Measurements from ENCODE around the gene NPL. TPM values are rescaled to one million over a fixed set of nuclear protein-coding genes. Genes with fewer than 3 reads are reported as not detected.

Gene NPL
- polyA plus RNA-seq, 1 donor from 2014 or later, result 1.2 TPM

- Histone ChIP-seq H3K4me3 (ENCODE audit: low read length) (no peak overlapping the region), H3K9ac (ENCODE audit: low read length) (no peak overlapping the region), H2AFZ (ENCODE audit: low read depth, low read length) (no peak overlapping the region), H3K36me3 (ENCODE audit: insufficient read depth, low read length) (no peaks in the 10 kb centered on the region), H3K9me2 (ENCODE audit: insufficient read depth, low read length) (no peaks in the 10 kb centered on the region), H3K4me2 (ENCODE audit: low read length) (no peak overlapping the region), H3K9me3 (ENCODE audit: low read length) (no peaks in the 10 kb centered on the region), H3K27ac (ENCODE audit: low read length) (no peak overlapping the region), H3F3A (ENCODE audit: insufficient read depth, low read length, poor library complexity, severe bottlenecking) (no peaks in the 10 kb centered on the region), H4K20me1 (ENCODE audit: insufficient read depth) (no peaks in the 10 kb centered on the region), H3K79me2 (replicated peaks; ENCODE audit: insufficient read depth, low read length) (no peaks in the 10 kb centered on the region), H3K27me3 (ENCODE audit: insufficient read depth, low read depth, low read length) (no peaks in the 10 kb centered on the region)
- no peak for TF ChIP-seq EZH2 (IDR thresholded peaks at IDR 0.05; ENCODE audit: borderline replicate concordance, insufficient read depth, low read length, poor library complexity, severe bottlenecking)
- no peak for TF ChIP-seq REST (IDR thresholded peaks at IDR 0.05; ENCODE audit: borderline replicate concordance)
- TF ChIP-seq MXI1 (conservative IDR thresholded peaks at IDR 0.05; ENCODE audit: poor library complexity, severe bottlenecking), result no peak
- no peak for TF ChIP-seq EP300 (conservative IDR thresholded peaks at IDR 0.05; ENCODE audit: poor library complexity, severe bottlenecking)
- no peak for TF ChIP-seq SMC3 (conservative IDR thresholded peaks at IDR 0.05; ENCODE audit: poor library complexity)
- no peak for TF ChIP-seq CTCF (IDR thresholded peaks at IDR 0.05; ENCODE audit: poor library complexity, severe bottlenecking)
- TF ChIP-seq TAF1 (IDR thresholded peaks at IDR 0.05; ENCODE audit: low read depth), result no peak
- TF ChIP-seq RAD21 (conservative IDR thresholded peaks at IDR 0.05), result no peak
- no peak for TF ChIP-seq POLR2AphosphoS5 (IDR thresholded peaks at IDR 0.05)
These were observed 25.4 kb upstream of the NPL start for GRCh38 chr1:182764029-182764727.

- Histone ChIP-seq H3K27ac (ENCODE audit: low read length) (no peak overlapping the region), H3K27me3 (ENCODE audit: insufficient read depth, low read depth, low read length) (no peaks in the 10 kb centered on the region), H2AFZ (ENCODE audit: low read depth, low read length) (no peak overlapping the region), H3K4me2 (ENCODE audit: low read length) (no peak overlapping the region), H4K20me1 (ENCODE audit: insufficient read depth) (no peaks in the 10 kb centered on the region), H3K9me3 (ENCODE audit: low read length) (no peaks in the 10 kb centered on the region), H3K79me2 (replicated peaks; ENCODE audit: insufficient read depth, low read length) (no peaks in the 10 kb centered on the region), H3K36me3 (ENCODE audit: insufficient read depth, low read length) (no peaks in the 10 kb centered on the region), H3K9me2 (ENCODE audit: insufficient read depth, low read length) (no peaks in the 10 kb centered on the region), H3K9ac (ENCODE audit: low read length) (no peak overlapping the region), H3F3A (ENCODE audit: insufficient read depth, low read length, poor library complexity, severe bottlenecking) (no peaks in the 10 kb centered on the region), H3K4me3 (ENCODE audit: low read length) (no peak overlapping the region)
- TF ChIP-seq TAF1 (IDR thresholded peaks at IDR 0.05; ENCODE audit: low read depth), result no peak
- TF ChIP-seq EP300 (conservative IDR thresholded peaks at IDR 0.05; ENCODE audit: poor library complexity, severe bottlenecking), result no peak
- TF ChIP-seq MXI1 (conservative IDR thresholded peaks at IDR 0.05; ENCODE audit: poor library complexity, severe bottlenecking), result no peak
- no peak for TF ChIP-seq SMC3 (conservative IDR thresholded peaks at IDR 0.05; ENCODE audit: poor library complexity)
- TF ChIP-seq EZH2 (IDR thresholded peaks at IDR 0.05; ENCODE audit: borderline replicate concordance, insufficient read depth, low read length, poor library complexity, severe bottlenecking), result no peak
- TF ChIP-seq RAD21 (conservative IDR thresholded peaks at IDR 0.05), result no peak
These were observed 24.2 kb upstream of the NPL start for GRCh38 chr1:182765391-182765790.
